H1 (cell line): ENCODE data around the gene MORN2. TPM values are rescaled to one million over a fixed set of nuclear protein-coding genes. Genes with fewer than 3 reads are reported as not detected.

ENCODE experiments used
- CTCF ChIA-PET: fragments of 300-600 bp; sonication (Branson Sonifier 250); formaldehyde crosslinking; loops from one replicate; lab custom pipeline; 2021; ENCODE audit not compliant: partially characterized antibody; lab: Charles Lee
- POLR2A ChIA-PET: fragments of 300-600 bp; sonication (Branson Sonifier 250); formaldehyde crosslinking; loops from one replicate; lab custom pipeline; 2021; ENCODE audit warnings: inconsistent platforms; ENCODE audit not compliant: partially characterized antibody; lab: Charles Lee
- DNase-seq, 2 experiments: peaks; one replicate each; pipeline versions ENCODE4 v3.0.0 to v3.0.0-alpha.2; 2010 to 2022; ENCODE audit warnings: low spot score in 2 of 2, low read depth in 1 of 2, mixed read lengths in 1 of 2
- FAIRE-seq: peaks from 2 replicates; lab custom pipeline; 2011; peaks lifted over from hg19 to GRCh38; lab: Jason Lieb, UNC
- H2AFZ ChIP-seq: 2 replicates; pipeline ENCODE4 v1.8.1; 2012; ENCODE audit warnings: low read length, inconsistent platforms
- H2AK5ac ChIP-seq: 2 replicates; pipeline ENCODE4 v1.6.1; 2013; ENCODE audit warnings: low read depth, low read length
- H2BK120ac ChIP-seq: replicated peaks from 2 replicates; pipeline ENCODE3; 2013; ENCODE audit warnings: low read depth, low read length, inconsistent platforms
- H2BK12ac ChIP-seq: 2 replicates; pipeline ENCODE4 v1.6.1; 2013; ENCODE audit warnings: low read depth, low read length
- H2BK15ac ChIP-seq: 2 replicates; pipeline ENCODE4 v1.6.1; 2013; ENCODE audit warnings: low read length
- H2BK20ac ChIP-seq: 2 replicates; pipeline ENCODE4 v1.6.1; 2013; ENCODE audit warnings: low read length
- H2BK5ac ChIP-seq: 2 replicates; pipeline ENCODE4 v1.6.1; 2013; ENCODE audit warnings: low read depth, low read length
- H3K14ac ChIP-seq: 2 replicates; pipeline ENCODE4 v1.6.1; 2013; ENCODE audit warnings: inconsistent platforms; ENCODE audit not compliant: insufficient read length
- H3K18ac ChIP-seq: 2 replicates; pipeline ENCODE4 v1.6.1; 2013; ENCODE audit warnings: low read length; ENCODE audit errors: extremely low read depth
- H3K23ac ChIP-seq: 2 replicates; pipeline ENCODE4 v1.6.1; 2013; ENCODE audit warnings: inconsistent platforms; ENCODE audit not compliant: insufficient read length
- H3K23me2 ChIP-seq: 2 replicates; pipeline ENCODE4 v1.6.1; 2013; ENCODE audit warnings: low read depth, low read length
- H3K27ac ChIP-seq: 2 replicates; pipeline ENCODE4 v1.6.1; 2011; ENCODE audit warnings: low read depth, low read length, inconsistent platforms
- H3K27me3 ChIP-seq, 4 experiments: replicated peaks in 1 of 4; 1 replicate in 1 of 4; 2 replicates in 3 of 4; pipeline versions ENCODE4 v1.6.1 to v1.8.1; 2011 to 2013; ENCODE audit warnings: low read length in 3 of 4, mild to moderate bottlenecking in 3 of 4, inconsistent platforms in 2 of 4, mixed read lengths in 2 of 4, moderate library complexity in 1 of 4; ENCODE audit not compliant: control insufficient read depth in 3 of 4, insufficient read depth in 3 of 4; ENCODE audit errors: extremely low read depth in 1 of 4
- H3K36me3 ChIP-seq, 4 experiments: 2 replicates each; pipeline versions ENCODE4 v1.6.1 to v1.8.1; 2011 to 2013; ENCODE audit warnings: mild to moderate bottlenecking in 4 of 4, low read length in 3 of 4, moderate library complexity in 2 of 4, control low read depth in 1 of 4, inconsistent platforms in 1 of 4; ENCODE audit not compliant: insufficient read depth in 4 of 4, control insufficient read depth in 2 of 4
- H3K4ac ChIP-seq: replicated peaks from 2 replicates; pipeline ENCODE3; 2013; ENCODE audit warnings: low read length, low read depth, mixed read lengths, inconsistent platforms; ENCODE audit not compliant: insufficient read length
- H3K4me1 ChIP-seq, 4 experiments: replicated peaks in 1 of 4; 1 replicate in 1 of 4; 2 replicates in 3 of 4; pipeline versions ENCODE4 v1.6.1 to v1.8.1; 2011 to 2013; ENCODE audit warnings: low read length in 3 of 4, inconsistent platforms in 2 of 4, mixed read lengths in 1 of 4; ENCODE audit not compliant: insufficient read depth in 4 of 4, control insufficient read depth in 3 of 4
- H3K4me2 ChIP-seq, 2 experiments: 2 replicates each; pipeline versions ENCODE4 v1.6.1 to v1.8.1; 2011 to 2013; ENCODE audit warnings: low read depth in 2 of 2, low read length in 2 of 2, control low read depth in 1 of 2, inconsistent platforms in 1 of 2, mild to moderate bottlenecking in 1 of 2; ENCODE audit not compliant: insufficient read depth in 1 of 2
- H3K4me3 ChIP-seq, 4 experiments: fragments of 200-600, 300-600 bp in 1 of 4; sonication (generic), shearing (Covaris generic), sonication (Bioruptor Twin) in 1 of 4; 2 replicates each; pipeline versions ENCODE4 v1.5.1 to v1.8.1; 2011 to 2016; ENCODE audit warnings: low read length in 4 of 4, low read depth in 3 of 4, control low read depth in 2 of 4, inconsistent platforms in 2 of 4, mild to moderate bottlenecking in 2 of 4, mixed read lengths in 1 of 4, moderate library complexity in 1 of 4; ENCODE audit not compliant: insufficient read depth in 2 of 4; ENCODE audit errors: extremely low read depth in 1 of 4
- H3K56ac ChIP-seq: replicated peaks from 2 replicates; pipeline ENCODE3; 2013; ENCODE audit warnings: low read depth, mild to moderate bottlenecking, mixed read lengths, low read length, inconsistent platforms; ENCODE audit not compliant: insufficient read length
- H3K79me1 ChIP-seq: 2 replicates; pipeline ENCODE4 v1.6.1; 2013; ENCODE audit warnings: low read depth, low read length, control low read depth
- H3K79me2 ChIP-seq, 2 experiments: 2 replicates each; pipeline versions ENCODE4 v1.6.1 to v1.8.1; 2012 to 2013; ENCODE audit warnings: low read length in 2 of 2, mild to moderate bottlenecking in 2 of 2, inconsistent platforms in 1 of 2; ENCODE audit not compliant: insufficient read depth in 2 of 2, control insufficient read depth in 1 of 2
- H3K9ac ChIP-seq, 4 experiments: replicated peaks in 1 of 4; 1 replicate in 1 of 4; 2 replicates in 3 of 4; pipeline versions ENCODE4 v1.6.1 to v1.8.1; 2011 to 2013; ENCODE audit warnings: low read depth in 3 of 4, low read length in 3 of 4, control low read depth in 2 of 4, mild to moderate bottlenecking in 2 of 4, moderate library complexity in 2 of 4, inconsistent platforms in 1 of 4; ENCODE audit errors: extremely low read depth in 1 of 4
- H3K9me3 ChIP-seq, 2 experiments: 2 replicates each; pipeline versions ENCODE4 v1.6.1 to v1.8.1; 2012 to 2013; ENCODE audit warnings: mild to moderate bottlenecking in 2 of 2, moderate library complexity in 2 of 2, control low read depth in 1 of 2, inconsistent platforms in 1 of 2, low read depth in 1 of 2, low read length in 1 of 2, mixed read lengths in 1 of 2; ENCODE audit not compliant: insufficient read depth in 2 of 2
- H4K20me1 ChIP-seq, 2 experiments: replicated peaks in 1 of 2; 2 replicates each; pipeline versions ENCODE3 to v1.8.1; 2011 to 2013; ENCODE audit warnings: inconsistent platforms in 2 of 2, low read length in 2 of 2, mild to moderate bottlenecking in 1 of 2; ENCODE audit not compliant: insufficient read depth in 2 of 2, control insufficient read depth in 1 of 2
- H4K5ac ChIP-seq: 2 replicates; pipeline ENCODE4 v1.6.1; 2013; ENCODE audit warnings: low read length, low read depth, mixed read lengths, inconsistent platforms; ENCODE audit not compliant: insufficient read length
- H4K8ac ChIP-seq: 2 replicates; pipeline ENCODE4 v1.8.0; 2013; ENCODE audit warnings: mild to moderate bottlenecking, moderate library complexity, low read length, inconsistent platforms; ENCODE audit not compliant: insufficient read depth; ENCODE audit errors: extremely low read depth
- H4K91ac ChIP-seq: replicated peaks from 2 replicates; pipeline ENCODE3; 2013; ENCODE audit warnings: low read length, mixed read lengths, inconsistent platforms; ENCODE audit not compliant: insufficient read length
- EGR1 ChIP-seq: IDR thresholded peaks from 2 replicates; pipeline ENCODE4 v1.6.1; 2011; ENCODE audit warnings: low read depth, low read length, borderline replicate concordance
- FOSL1 ChIP-seq: IDR thresholded peaks from 2 replicates; pipeline ENCODE4 v1.6.1; 2011; ENCODE audit warnings: mild to moderate bottlenecking, low read depth, low read length, moderate library complexity; ENCODE audit not compliant: insufficient read depth
- RAD21 ChIP-seq, 2 experiments: IDR thresholded peaks in 1 of 2; conservative IDR thresholded peaks in 1 of 2; 2 replicates each; pipeline ENCODE4 v1.6.1; 2011; ENCODE audit warnings: low read depth in 2 of 2, low read length in 2 of 2, improper control_type of control experiment in 1 of 2, inconsistent platforms in 1 of 2, mild to moderate bottlenecking in 1 of 2, moderate library complexity in 1 of 2
- SIN3A ChIP-seq, 2 experiments: IDR thresholded peaks in 1 of 2; conservative IDR thresholded peaks in 1 of 2; 2 replicates each; pipeline ENCODE4 v1.6.1; 2011 to 2012; ENCODE audit warnings: low read length in 2 of 2, improper control_type of control experiment in 1 of 2, low read depth in 1 of 2, mild to moderate bottlenecking in 1 of 2
- SP4 ChIP-seq: IDR thresholded peaks from 2 replicates; pipeline ENCODE4 v1.6.1; 2012; ENCODE audit warnings: low read length, inconsistent platforms
- SRF ChIP-seq: IDR thresholded peaks from 2 replicates; pipeline ENCODE4 v1.6.1; 2011; ENCODE audit warnings: mild to moderate bottlenecking, low read depth, low read length, moderate library complexity
- WGBS, 2 experiments: shearing (Covaris generic) in 1 of 2; methylation state at CpG; one replicate each; pipeline versions ENCODE4 v1.1.6 to v1.1.7; 2013 to 2015; ENCODE audit warnings: low lambda C conversion rate in 2 of 2, mixed read lengths in 2 of 2, inconsistent platforms in 1 of 2, low coverage in 1 of 2, missing lambda C conversion rate in 1 of 2; ENCODE audit not compliant: insufficient replicate concordance in 2 of 2, insufficient coverage in 1 of 2, insufficient read length in 1 of 2; ENCODE audit errors: extremely low coverage in 1 of 2, missing lambda C conversion rate in 1 of 2; 5-methylcytosine and 5-hydroxymethylcytosine counted together
- polyA plus RNA-seq, 7 experiments: library from polyadenylated mRNA; depleted of rRNA in 3 of 7; stranded (reverse) in 5 of 7; unstranded in 2 of 7; fragments of >200 nt in 5 of 7; fragments of 200-250 nt in 2 of 7; gene quantifications; 1 replicate in 5 of 7; 2 replicates in 1 of 7; 4 replicates in 1 of 7; pipeline versions ENCODE4 v1.2.1 to v1.2.3, GENCODE V29; 2011 to 2013; ENCODE audit warnings: missing spikeins in 2 of 7, mixed read lengths in 2 of 7
- total RNA-seq: library from RNA; stranded (reverse); fragmentation: NEBNext Ultra II Directional; extraction: Animal tissue kit (Norgen Biotek cat#: 25700); gene quantifications from 2 replicates; pipeline ENCODE4 v1.2.1, GENCODE V29; 2021
- TF ChIP-seq, protein P1 (sequence below): IDR thresholded peaks from 2 replicates; pipeline ENCODE4 v1.6.1; 2011; ENCODE audit warnings: low read length, improper control_type of control experiment
- TF ChIP-seq, protein P2 (sequence below): IDR thresholded peaks from 2 replicates; pipeline ENCODE4 v1.6.1; 2011; ENCODE audit warnings: low read depth, mild to moderate bottlenecking, low read length; ENCODE audit not compliant: insufficient read depth
- TF ChIP-seq, protein P3 (sequence below), 3 experiments: IDR thresholded peaks; 1 replicate in 2 of 3; 2 replicates in 1 of 3; pipeline versions ENCODE4 v1.5.1 to v1.6.1; 2011; ENCODE audit warnings: low read length in 3 of 3, mild to moderate bottlenecking in 3 of 3, inconsistent platforms in 2 of 3, low read depth in 1 of 3, moderate library complexity in 1 of 3; ENCODE audit not compliant: insufficient read depth in 1 of 3; ENCODE audit errors: control extremely low read depth in 1 of 3

MORN2 gene
- total and polyA plus RNA-seq, 2 of the 8 experiments (the other 6 are each of a cell fraction or from before 2014, with no cell fraction given), result 7.2 to 11.3 TPM

DNA sequence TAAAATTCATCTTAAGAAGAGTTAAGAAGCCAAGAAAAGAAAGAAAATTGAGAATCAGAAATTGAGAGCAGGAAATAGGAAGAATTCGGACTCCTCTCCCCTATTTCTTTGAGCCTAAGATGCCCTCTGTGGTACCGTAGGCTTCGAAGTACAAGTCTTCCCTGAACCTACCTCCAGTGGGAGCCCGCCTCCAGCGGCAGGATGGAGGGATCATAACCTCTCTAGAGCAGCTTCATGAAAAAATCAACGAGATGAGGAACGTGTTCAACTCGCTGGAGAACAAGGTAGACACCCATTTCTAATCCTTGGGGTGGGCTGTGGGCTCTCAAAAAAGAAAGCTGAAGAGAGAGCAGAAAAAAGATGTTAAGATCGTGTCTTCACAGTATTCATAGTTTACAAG is 50.2 kb downstream of the MORN2 start:
- Histone ChIP-seq H3K18ac (no peak overlapping the region), H3K14ac (no peak overlapping the region), H3K27ac (no peak overlapping the region), H3K9me3 (no peaks in the 10 kb centered on the region), H3K4ac (no peak overlapping the region), H3K4me2 (no peak overlapping the region), H2BK120ac (no peak overlapping the region), H2AFZ (peak overlapping the region; percentile 54; the same call in 1 of the 2 replicates), H3K23ac (no peak overlapping the region), H2AK5ac (no peak overlapping the region), H2BK20ac (no peak overlapping the region), H3K23me2 (no peaks in the 10 kb centered on the region), H3K4me3 (no peak overlapping the region), H3K79me2 (no peaks in the 10 kb centered on the region), H2BK15ac (no peak overlapping the region), H3K9ac (no peak overlapping the region), H4K8ac (no peak overlapping the region), H2BK5ac (no peak overlapping the region), H3K79me1 (no peaks in the 10 kb centered on the region), H3K56ac (no peak overlapping the region), H4K5ac (no peak overlapping the region), H3K36me3 (no peaks in the 10 kb centered on the region), H4K91ac (no peak overlapping the region), H4K20me1 (no peaks in the 10 kb centered on the region), H3K27me3 (no peaks in the 10 kb centered on the region; a peak in 1 of 7 replicates), H3K4me1 (no peaks in the 10 kb centered on the region), H2BK12ac (no peak overlapping the region)
- FAIRE-seq (no peak), DNase-seq (peak in 1 of 2 experiments; percentile 55)
- POLR2A ChIA-PET, result no interaction called here
- 80% methylated on average over 9 of the region's 9 CpGs; no CpG with 5 or more reads in 1 of the 2 experiments for WGBS, 2 experiments
- CTCF ChIA-PET, result interaction anchor here (0.7 to 1.4 kb wide), 3 partner anchors 10 to 22 kb away, joined by 4 to 7 read pairs (median 5); no protein-coding TSS in a partner anchor
- TF ChIP-seq, protein P1, sequence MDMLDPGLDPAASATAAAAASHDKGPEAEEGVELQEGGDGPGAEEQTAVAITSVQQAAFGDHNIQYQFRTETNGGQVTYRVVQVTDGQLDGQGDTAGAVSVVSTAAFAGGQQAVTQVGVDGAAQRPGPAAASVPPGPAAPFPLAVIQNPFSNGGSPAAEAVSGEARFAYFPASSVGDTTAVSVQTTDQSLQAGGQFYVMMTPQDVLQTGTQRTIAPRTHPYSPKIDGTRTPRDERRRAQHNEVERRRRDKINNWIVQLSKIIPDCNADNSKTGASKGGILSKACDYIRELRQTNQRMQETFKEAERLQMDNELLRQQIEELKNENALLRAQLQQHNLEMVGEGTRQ, result no peak
- TF ChIP-seq SRF (no peak), FOSL1 (no peak), SIN3A (conservative IDR thresholded peaks at IDR 0.05 in 1 of 2, IDR thresholded peaks at IDR 0.05 in 1 of 2; ENCODE audit: low read depth in 1 of 2, low read length in 2 of 2) (no peak), EGR1 (no peak), SP4 (no peak), RAD21 (IDR thresholded peaks at IDR 0.05 in 1 of 2, conservative IDR thresholded peaks at IDR 0.05 in 1 of 2; ENCODE audit: low read depth in 2 of 2, low read length in 2 of 2) (peak; percentile 42 to 59; a peak in 3 of 4 replicates)
- TF ChIP-seq, protein P2, sequence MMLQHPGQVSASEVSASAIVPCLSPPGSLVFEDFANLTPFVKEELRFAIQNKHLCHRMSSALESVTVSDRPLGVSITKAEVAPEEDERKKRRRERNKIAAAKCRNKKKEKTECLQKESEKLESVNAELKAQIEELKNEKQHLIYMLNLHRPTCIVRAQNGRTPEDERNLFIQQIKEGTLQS, result no peak
- TF ChIP-seq, protein P3, sequence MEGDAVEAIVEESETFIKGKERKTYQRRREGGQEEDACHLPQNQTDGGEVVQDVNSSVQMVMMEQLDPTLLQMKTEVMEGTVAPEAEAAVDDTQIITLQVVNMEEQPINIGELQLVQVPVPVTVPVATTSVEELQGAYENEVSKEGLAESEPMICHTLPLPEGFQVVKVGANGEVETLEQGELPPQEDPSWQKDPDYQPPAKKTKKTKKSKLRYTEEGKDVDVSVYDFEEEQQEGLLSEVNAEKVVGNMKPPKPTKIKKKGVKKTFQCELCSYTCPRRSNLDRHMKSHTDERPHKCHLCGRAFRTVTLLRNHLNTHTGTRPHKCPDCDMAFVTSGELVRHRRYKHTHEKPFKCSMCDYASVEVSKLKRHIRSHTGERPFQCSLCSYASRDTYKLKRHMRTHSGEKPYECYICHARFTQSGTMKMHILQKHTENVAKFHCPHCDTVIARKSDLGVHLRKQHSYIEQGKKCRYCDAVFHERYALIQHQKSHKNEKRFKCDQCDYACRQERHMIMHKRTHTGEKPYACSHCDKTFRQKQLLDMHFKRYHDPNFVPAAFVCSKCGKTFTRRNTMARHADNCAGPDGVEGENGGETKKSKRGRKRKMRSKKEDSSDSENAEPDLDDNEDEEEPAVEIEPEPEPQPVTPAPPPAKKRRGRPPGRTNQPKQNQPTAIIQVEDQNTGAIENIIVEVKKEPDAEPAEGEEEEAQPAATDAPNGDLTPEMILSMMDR (IDR thresholded peaks at IDR 0.05; ENCODE audit: control extremely low read depth in 1 of 3, insufficient read depth in 1 of 3, low read depth in 1 of 3, low read length in 3 of 3), result peak; percentile 28 to 38 (median 32)
